ENCODE measurements around the gene TGFBR3.
"Not testable (repeated sequence)": the region's sequence is repeated elsewhere in the genome, so short reads cannot be mapped to it uniquely, and the experiment has no call there.

TGFBR3 gene

DNA sequence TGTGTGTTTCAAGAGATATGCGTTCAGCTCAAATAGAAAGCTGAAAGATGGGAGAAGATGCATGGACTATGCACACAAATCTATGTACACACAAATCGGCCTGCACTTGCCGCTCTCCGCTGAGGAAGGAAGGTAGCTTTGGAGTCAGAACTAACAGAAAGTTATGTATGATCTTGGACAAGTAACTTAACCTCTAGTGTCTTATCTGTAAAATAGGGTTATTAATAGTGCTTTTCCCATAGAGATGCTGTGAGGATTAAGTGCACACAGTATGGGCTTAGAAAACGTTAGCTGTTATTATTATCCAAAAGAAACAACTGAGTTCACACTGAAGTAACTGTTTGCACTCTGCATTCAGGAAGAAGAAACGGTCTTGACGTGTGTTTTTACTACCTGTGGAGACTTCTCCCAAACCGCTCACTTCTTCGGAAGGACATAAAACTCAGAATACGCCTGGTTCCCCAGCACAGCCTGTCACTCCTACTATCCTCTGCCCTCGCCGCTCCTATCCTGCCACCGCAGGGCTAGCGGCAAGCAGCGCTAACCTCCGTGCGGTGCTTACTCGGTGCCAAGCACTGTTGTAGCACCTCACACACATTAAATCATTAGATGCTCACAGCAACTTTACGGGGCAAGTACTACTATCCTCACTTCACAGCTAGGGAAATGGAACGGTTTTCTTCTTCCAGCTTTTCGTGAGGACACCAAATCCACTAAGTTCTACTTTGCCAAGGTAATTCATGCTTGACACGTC is 1.3 kb downstream of the TGFBR3 start:
- DNase-seq (ENCODE audit: low read depth in 2 of 2, low spot score in 1 of 2): peak in 1 of 2 donors; percentile 18

DNA sequence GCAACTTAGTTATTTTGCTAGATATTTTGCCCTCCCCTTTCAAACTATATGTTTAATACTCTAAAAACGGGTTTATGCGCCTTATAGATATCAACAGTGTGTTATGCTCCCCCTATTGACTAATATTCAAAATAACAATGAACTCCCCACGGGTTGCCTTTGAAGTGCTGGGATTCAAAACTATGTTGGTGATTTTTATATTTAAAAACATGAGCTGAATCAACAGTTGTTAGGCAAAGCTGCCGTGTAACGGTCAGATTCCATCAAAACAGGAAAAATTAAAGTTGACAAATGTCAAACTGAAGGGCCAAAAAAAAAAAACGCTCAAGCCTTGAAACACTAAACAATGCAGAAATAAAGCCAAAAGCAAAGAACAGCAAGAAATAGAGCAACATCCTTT is 2.5 kb downstream of the TGFBR3 start:
- no peak for DNase-seq (ENCODE audit: low read depth in 2 of 2, low spot score in 1 of 2)

DNA sequence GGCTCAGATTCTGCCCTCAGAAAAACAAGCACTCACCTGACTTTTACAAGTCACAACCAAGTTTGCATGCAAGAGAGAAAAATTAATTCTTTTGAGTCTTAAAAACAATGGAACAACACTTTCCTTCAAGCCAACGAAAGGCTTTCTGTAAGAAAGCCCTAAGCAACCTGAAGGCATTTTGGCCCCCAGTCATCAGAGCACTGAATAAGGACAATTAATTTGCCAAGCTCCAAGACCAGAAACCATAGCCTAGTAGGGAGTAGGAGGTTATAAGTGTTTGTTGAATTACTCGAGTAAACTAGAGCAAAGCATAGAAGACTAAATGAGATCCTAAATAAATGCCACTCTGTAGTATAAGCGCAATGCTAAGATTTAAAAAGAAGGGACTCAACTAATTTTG is 4.7 kb downstream of the TGFBR3 start:
- DNase-seq (ENCODE audit: low read depth in 2 of 2, low spot score in 1 of 2): no peak

DNA sequence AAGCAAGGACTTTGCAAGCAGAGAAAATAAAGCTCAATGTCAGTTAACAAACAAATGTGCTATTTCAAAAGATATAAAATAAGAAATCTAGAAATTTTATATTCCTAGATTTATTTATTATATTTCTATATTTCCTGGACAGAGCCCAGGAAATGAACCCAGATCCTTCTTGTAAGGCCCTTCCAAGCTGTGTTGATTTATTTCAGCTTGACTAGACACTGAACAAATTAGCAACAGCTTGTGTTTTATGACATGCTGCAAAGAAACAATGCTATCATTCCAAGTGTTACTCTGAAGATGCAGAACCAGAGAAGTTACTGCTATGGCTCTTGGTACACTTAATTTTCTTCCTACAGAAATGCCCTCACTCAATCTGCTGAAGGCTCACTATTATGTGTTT is 6.2 kb downstream of the TGFBR3 start:
- no peak for DNase-seq (ENCODE audit: low read depth in 2 of 2, low spot score in 1 of 2)

DNA sequence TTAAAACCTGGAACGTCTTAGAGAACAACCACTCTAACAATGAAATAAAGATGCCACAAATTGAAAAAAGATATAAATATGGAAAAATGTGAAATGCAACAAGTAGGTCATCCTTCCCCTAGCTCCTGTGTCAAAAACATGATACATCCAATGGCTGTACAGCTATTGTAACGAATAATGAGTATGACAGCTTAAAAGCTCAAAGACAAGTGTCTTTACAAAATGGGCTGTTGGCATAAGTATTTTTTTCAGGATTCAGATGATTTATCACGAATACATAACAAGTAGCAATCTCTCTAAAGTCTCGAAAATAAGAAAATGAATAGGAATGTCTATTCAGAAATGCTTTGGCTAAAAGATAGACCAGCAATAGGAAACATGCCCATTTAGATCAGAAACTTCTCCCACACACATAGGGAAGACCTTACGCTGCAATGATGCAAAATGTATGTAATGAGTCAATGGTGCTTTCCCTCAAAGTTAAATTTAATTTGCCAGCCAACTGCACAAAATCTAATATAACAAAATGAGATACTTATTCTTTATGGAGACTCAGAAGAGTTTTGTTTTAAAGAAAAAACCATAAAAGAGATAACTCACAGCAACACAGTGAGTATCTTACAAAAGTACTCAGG is 8.3 kb downstream of the TGFBR3 start:
- no peak for DNase-seq (ENCODE audit: low read depth in 2 of 2, low spot score in 1 of 2)

DNA sequence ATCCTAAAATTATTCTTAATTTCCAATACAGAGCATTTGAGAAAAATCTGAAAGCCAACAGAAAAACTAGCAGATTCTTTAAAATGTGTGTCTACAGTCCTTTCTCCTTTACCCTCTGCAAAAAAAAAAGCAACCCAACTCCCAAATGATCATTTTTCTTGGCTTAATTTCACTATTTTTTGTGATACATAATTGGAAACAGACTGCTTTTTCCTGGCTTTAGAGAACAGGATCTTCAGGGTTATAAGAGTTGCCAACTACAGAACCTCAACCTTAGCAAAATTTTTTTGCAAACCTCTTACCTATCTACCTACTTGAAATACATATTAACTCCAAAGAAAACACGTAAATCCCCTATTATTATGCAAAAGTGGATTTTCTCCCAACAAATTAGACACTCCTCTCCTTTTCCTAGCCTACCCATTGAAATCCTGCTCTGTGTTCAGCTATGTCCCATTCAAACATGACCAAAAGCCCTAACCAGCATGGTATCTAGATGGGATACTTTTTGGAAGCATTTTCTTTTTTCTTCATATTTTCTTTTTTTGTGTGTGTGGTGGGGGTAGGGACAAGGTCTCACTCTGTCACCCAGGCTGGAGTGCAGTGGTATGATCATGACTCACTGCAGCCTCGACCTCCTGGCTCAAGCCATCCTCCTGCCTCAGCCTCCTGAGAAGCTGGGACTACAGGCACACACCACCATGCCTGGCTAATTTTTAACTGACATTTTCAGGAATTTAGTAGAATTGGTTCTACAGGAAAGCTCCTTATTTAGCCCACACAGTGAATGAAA is 9.0 kb downstream of the TGFBR3 start:
- no peak for DNase-seq (ENCODE audit: low read depth in 2 of 2, low spot score in 1 of 2)

DNA sequence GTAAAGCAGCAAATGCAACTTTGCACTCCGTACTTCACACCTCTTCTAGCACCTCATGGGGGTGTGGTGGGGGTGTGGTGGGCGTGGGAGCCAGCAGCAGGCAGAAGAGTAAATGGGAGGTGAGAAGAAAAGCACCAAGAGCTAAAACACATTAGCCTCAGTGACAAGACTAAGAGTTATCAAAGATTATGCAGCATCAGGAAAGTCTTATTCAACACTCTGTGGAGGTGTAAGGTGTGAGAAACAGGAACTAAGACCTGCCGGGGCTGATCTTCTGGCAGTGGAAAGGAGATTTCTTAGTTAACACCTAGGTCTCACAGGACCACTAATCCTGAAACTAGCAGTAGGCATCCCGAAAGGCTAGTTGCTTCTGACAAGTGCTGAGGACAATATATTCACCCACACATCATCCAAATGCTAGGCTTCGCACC is 9.9 kb downstream of the TGFBR3 start:
- no peak for DNase-seq (ENCODE audit: low read depth in 2 of 2, low spot score in 1 of 2)

DNA sequence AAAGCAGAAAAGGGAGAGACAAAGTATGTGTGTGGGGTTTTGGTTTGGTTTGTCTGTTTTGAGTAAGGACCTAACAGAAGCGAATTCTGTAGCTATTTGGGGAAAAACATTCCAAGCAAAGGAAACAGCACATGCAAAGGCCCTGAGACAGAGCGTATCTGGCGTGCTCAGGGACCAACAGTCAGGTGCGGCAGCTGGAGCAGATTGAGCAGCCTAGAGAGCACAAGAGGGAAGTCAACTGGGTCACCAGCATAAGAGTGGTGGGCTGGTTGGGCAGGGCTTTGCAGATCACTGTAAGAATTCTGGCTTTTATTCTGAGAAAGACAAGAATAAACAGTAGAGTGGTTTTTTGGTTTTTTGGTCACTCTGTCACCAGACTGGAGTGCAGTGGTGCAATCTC is 11.8 kb downstream of the TGFBR3 start:
- no peak for DNase-seq (ENCODE audit: low read depth in 2 of 2, low spot score in 1 of 2)

DNA sequence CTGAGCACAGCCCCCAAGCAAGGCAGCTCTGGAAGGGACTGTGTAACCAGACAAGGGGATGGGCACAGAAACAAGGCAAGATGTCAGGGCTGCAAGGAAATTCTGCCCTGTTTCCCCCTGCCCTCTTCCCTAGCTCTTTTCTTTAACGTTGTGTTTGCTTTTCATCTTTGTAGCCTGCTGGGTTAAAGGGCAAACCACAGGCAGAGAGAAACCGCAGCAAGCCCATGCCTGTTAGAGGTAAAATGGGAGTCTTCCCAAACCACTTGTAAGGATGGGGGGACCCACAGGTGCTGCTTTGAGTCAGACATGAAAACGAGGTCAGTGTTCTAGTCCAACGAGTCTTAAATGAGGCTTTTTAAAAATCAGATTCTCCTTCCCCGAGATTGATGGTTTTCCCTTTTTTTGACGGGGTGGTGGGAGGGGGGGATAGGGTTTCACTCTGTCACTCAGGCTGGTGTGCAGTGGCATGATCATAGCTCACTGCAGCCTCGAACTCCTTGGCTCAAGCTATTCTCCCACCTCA is 13.3 kb downstream of the TGFBR3 start:
- DNase-seq (ENCODE audit: low read depth in 2 of 2, low spot score in 1 of 2): no peak

DNA sequence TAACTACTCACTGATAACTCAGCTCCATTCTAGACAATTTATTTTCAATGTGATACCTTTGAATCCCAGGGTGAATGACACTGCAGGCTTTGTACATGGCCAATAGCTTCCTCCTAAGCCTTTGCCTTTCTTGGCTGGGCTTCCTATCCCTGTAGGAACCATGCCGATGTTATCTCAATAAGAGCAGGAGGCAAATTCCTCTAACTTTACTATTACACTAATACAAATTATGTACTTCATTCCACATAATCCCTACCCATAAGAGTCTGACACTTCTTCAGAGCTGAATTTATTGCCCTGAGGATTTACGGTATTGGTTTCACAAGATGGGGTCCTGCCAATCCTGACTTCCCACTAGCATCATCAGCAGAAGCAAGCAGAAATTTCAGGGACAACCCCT is 14.0 kb downstream of the TGFBR3 start:
- no peak for DNase-seq (ENCODE audit: low read depth in 2 of 2, low spot score in 1 of 2)

DNA sequence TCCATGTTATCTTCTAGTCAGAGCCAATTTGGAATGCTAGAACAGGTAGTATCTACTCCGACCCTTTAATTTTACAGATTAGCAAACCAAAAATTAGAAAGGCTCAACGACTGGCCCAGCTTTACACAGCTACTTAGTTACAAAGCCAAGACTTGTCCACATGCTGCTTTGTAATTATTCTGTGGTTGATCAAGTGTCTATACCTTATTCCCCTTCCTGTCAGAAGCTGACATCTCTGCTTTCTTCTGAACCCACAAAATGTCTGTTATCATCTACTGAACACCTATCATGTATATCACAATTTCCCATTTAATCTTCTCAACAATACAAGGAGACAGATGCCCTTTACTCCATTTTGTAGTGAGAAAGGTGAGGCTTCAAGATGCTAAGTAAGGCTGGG is 15.6 kb downstream of the TGFBR3 start:
- no peak for DNase-seq (ENCODE audit: low read depth in 2 of 2, low spot score in 1 of 2)

DNA sequence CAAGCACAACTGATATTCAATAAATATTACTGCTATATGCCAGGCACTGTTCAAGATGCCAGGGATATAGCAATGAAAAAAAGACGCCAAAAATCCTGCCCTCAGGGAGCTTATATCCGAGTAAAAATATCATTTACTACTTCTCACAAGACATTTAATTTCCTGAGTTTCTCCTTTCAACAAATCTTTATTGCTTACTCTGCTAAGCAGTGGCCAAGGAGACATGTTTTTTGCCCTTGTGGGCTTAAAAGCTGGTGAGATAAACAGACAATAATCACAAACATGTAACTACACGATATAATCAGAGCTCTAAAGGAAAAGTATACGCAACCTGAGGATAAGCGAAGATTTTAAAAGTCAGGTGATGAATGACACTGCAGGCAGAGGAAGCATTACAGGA is 19.5 kb downstream of the TGFBR3 start:
- no peak for DNase-seq (ENCODE audit: low read depth in 2 of 2, low spot score in 1 of 2)

DNA sequence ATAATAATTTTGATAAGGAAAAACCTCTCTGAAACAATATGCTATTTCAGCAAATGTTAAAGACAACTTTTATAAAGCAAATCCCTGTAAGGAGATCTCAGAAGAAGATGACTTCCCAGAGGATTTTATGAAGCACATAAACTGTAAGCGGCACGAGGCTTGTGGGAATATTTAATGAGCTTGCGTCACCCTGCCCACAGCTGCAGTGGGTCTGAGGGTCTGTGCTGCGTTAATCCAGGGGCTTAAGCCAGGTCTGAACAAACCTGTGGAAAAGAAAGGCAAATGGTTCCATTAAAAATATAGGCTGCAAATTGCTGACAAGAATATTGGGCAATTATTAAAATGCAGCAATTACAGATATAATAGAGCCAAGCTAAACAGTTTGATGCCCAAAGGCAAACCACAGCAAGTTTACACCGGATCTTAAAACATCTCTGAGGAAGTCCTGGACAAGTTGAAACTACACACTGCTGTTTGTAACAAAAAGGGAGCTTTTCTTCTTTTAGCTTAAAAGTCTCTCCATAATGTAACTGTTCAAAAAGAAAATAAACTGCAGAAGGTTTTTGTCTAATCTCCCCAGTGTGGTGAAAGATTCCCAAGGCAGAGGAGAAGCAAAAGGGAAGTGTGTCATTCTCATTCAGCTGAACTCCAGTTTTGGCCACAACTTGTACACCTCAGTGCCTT is 21.8 kb downstream of the TGFBR3 start:
- DNase-seq (ENCODE audit: low read depth in 2 of 2, low spot score in 1 of 2): no peak

DNA sequence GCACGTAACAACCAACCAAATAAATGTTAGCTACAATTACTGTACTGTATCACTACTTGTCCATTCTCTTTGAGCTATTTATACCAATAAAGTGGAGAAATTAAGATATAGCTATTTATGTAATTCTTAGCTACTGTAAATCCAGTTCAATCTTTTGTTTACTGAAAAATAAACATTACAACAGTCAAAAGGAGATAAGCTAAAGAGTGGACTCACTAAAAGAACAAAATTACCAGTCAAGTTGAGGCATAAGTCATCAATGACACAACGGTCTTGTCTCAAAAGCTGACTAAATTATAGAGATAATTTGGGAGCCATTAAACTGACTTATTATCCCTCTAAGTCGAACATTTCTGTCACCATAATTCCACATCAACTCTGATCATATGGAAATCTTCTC is 22.5 kb downstream of the TGFBR3 start:
- no peak for DNase-seq (ENCODE audit: low read depth in 2 of 2, low spot score in 1 of 2)

DNA sequence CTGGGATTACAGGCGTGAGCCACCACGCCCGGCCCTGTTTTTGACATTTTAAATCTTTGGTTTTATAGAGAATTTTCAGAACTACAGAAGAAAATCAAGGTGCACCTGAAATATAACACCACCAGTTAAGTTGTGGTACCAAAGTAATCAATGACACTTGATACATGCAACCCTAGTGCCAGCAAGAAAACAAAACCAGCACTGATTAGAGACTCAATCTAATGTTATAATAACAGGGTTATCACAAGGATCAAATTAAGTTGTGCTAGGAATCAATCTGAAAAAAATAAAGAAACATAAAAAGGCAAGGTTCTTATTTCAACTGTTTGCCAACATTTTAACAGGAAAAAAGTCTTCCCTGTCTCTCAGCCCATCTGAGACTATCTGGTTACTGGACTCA is 23.8 kb downstream of the TGFBR3 start:
- no peak for DNase-seq (ENCODE audit: low read depth in 2 of 2, low spot score in 1 of 2)

DNA sequence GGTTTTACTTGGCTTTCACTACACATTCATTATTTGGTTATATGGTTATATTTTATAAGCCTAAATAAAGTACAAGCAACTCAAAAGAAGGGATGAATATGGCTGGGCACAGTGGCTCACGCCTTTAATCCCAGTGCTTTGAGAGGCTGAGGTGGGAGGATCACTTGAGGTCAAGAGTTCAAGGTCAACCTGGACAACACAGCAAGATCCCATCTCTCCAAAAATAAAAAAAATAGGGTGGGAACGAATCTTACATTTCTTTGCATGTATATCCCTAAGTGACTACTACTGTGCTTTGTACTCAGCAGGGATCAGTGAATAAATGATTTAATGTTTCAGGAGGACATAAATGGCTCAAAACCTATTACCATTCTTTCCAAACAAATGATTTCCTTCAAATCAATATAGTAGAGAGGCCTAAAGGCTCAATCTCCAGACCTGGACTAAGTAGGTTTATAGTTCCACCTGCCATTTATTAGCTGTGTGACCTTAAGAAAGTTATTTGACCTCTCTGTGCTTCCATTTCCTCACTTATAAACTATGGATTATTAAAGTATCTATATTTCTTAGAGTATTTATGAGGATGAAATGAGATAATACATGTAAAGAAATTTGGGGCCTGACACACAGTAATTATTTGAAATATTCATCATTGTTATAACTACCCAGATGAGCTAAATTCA is 28.3 kb downstream of the TGFBR3 start:
- DNase-seq (ENCODE audit: low read depth in 2 of 2, low spot score in 1 of 2): no peak

DNA sequence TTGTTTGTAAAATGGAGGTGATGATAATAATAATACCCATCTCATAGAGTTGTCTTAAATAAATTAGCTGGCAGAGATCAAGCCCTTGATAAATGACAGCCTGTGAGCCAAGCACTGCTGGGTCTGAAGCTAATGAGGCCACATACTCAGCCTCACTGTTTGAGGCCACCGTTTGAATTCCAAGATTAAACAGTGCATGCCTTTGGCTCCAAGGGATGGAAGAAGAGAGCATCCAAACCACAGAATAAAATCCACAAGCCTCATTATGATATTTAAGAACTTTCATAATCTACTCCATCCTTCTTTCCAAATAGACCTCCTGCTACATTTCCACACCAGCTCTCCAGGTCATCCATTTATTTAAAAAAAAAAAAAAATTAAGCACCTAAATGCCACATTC is 29.0 kb downstream of the TGFBR3 start:
- no peak for DNase-seq (ENCODE audit: low read depth in 2 of 2, low spot score in 1 of 2)

DNA sequence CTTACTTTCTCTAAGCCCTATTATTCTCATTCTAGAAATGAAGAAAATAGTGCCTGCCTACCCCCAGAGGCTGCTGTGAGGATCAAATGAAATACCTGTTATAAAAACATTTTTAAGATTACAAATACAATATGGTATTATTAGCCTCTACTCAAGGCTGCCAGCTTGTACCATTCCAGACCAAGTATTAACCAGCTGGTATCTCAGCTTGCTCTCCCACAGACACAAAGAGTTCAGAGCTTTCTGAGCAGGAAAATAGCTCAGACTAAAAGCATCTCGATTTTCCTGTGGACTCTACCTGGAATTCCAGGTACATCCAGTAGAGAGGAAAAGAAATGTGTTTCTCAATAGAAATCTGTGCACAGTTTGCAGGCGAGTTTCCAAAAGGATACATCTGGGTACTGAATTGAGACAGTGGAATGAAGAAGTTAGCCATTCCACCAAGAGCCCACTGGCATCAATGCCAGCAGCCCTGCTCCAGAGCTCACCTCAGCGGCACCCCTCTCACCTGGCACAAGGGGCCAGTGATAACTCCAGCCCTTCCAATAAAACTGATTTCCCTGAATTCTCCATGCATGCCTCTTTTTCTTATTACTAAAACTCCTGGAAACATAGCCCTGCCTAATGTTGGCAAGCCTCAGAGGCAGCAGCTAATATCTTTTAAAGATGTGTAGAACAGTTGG is 31.0 kb downstream of the TGFBR3 start:
- DNase-seq (ENCODE audit: low read depth in 2 of 2, low spot score in 1 of 2): no peak

DNA sequence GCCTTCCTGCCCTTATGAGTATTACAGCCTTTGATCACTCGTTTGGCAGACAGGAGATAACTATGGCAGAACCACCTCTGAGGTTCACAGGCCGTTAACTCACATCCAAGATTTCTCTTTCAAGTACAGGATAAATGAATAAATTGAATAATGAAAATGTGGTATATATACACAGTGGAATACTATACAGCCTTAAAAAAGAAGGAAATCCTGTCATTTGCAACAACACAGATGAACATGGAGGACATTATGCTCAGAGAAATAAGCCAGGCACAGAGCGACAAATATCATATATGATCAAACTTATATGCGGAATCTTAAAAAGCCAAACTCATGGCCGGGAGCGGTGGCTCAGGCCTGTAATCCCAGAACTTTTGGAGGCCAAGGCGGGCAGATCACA is 32.6 kb downstream of the TGFBR3 start:
- no peak for DNase-seq (ENCODE audit: low read depth in 2 of 2, low spot score in 1 of 2)

DNA sequence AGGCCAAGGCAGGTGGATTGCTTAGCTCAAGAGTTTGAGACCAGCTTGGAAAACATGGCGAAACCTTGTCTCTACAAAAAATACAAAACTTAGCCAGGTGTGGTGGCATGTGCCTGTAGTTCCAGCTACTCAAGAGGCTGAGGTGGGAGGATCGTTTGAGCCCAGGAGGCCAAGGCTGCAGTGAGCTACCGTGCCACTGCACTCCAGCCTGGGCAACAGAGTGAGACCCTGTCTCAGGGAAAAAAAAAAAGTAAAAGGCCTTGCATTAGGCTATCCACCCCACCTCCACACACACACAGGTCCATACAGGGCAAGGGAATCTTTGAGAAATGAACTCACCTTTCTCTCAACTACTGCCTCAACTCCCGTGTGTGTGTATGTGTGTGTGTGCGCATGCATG is 33.9 kb downstream of the TGFBR3 start:
- DNase-seq (ENCODE audit: low read depth in 2 of 2, low spot score in 1 of 2): not testable (repeated sequence)
